Measurements from ENCODE around the gene REV3L. TPM values are rescaled to one million over a fixed set of nuclear protein-coding genes. Genes with fewer than 3 reads are reported as not detected.
"Not testable (repeated sequence)": the region's sequence is repeated elsewhere in the genome, so short reads cannot be mapped to it uniquely, and the experiment has no call there.

The REV3L gene
- total and polyA plus RNA-seq, 7 experiments from 2014 or later, result 8.6 to 31.8 (median 19.9) TPM

GRCh38 chr6:111258010-111258409, 225.0 kb downstream of the REV3L start:
- H3K4me1 Mint-ChIP-seq, result peaks cover 12 to 32% (median 25%) of the 10 kb centered on the region in 7 donors
- no peak for ATAC-seq
- POLR2A ChIA-PET, result interaction anchor here (1.4 to 2.2 kb wide), 2 partner anchors 225 to 783 kb away, joined by 10 to 22 read pairs; partner anchors contain the start of gene REV3L
- peaks cover 0 to 3% (median 0%) of the 10 kb centered on the region in 5 donors for H3K36me3 Mint-ChIP-seq
- CTCF ChIA-PET, result interaction anchor here (0.6 to 1.9 kb wide), 8 partner anchors 20 to 787 kb away, joined by 3 to 46 read pairs (median 11); partner anchors contain the start of gene REV3L
- no peaks in the 10 kb centered on the region for H3K27me3 ChIP-seq (ENCODE audit: control insufficient read depth in 2 of 2, insufficient read depth in 2 of 2, low read length in 2 of 2)
- peaks cover 0 to 5% (median 0%) of the 10 kb centered on the region in 11 donors for H3K9me3 Mint-ChIP-seq
- H3K27ac ChIP-seq (ENCODE audit: low read depth, low read length), result no peak overlapping the region
- H3K9me3 ChIP-seq (ENCODE audit: control insufficient read depth in 2 of 3, low read length in 3 of 3), result no peaks in the 10 kb centered on the region
- no peak for DNase-seq
- intact Hi-C loops (cut with micrococcal nuclease), result loop anchor here (2.0 to 10.0 kb wide), 11 partner anchors 171 to 1567 kb away; partner anchors contain the start of genes AMD1 (in 2 of the 2), AK9 (in 1 of the 2), CDK19 (in 1 of the 2) and FIG4 (in 1 of the 2)
- H3K27me3 Mint-ChIP-seq, result peaks cover 0 to 27% (median 0%) of the 10 kb centered on the region in 5 donors
- H3K4me3 Mint-ChIP-seq, result peak overlapping the region in 1 of 10 donors; percentile 87
- H3K4me3 ChIP-seq (ENCODE audit: low read length), result no peak overlapping the region
- peak overlapping the region in 2 of 9 donors; percentile 88 to 92 for H3K27ac Mint-ChIP-seq
- peaks cover 0 to 3% (median 0%) of the 10 kb centered on the region in 3 experiments for H3K36me3 ChIP-seq (ENCODE audit: control insufficient read depth in 2 of 3, insufficient read depth in 3 of 3, low read length in 3 of 3)
- peaks cover 6 to 17% of the 10 kb centered on the region in 2 donors for H3K4me1 ChIP-seq (ENCODE audit: control insufficient read depth in 2 of 2, insufficient read depth in 2 of 2, low read length in 2 of 2)

- intact Hi-C loops (cut with micrococcal nuclease), result loop anchor here (5.0 to 10.0 kb wide), 6 partner anchors 169 to 771 kb away; partner anchors contain the start of genes AMD1 (in 1 of the 2), CDK19 (in 1 of the 2) and SLC16A10 (in 1 of the 2)
- CTCF ChIA-PET, result interaction anchor here (0.6 to 1.3 kb wide), 3 partner anchors 222 to 788 kb away, joined by 3 to 4 read pairs (median 3); no protein-coding TSS in a partner anchor
- no peaks in the 10 kb centered on the region for H3K27me3 ChIP-seq (ENCODE audit: control insufficient read depth in 2 of 2, insufficient read depth in 2 of 2, low read length in 2 of 2)
These were observed 226.4 kb downstream of the REV3L start for GRCh38 chr6:111256646-111257045.

DNA sequence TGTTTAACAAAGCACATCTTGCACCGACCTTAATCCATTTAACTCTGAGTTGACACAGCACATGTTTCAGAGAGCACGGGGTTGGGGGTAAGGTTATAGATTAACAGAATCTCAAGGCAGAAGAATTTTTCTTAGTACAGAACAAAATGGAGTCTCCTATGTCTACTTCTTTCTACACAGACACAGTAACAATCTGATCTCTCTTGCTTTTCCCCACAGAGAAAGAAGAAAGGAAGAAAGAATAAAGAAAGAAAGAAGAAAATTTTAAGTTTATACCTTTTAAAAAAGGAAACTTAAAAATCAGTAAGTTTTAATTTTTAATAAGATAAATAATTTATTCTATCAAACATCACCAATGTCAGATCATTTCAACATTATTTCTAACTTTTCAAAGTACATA, 227.2 kb downstream of the REV3L start:
- H3K36me3 ChIP-seq (ENCODE audit: control insufficient read depth in 2 of 3, insufficient read depth in 3 of 3, low read length in 3 of 3); H3K9me3 Mint-ChIP-seq; H3K4me3 Mint-ChIP-seq; H3K36me3 Mint-ChIP-seq; H3K9me3 ChIP-seq (ENCODE audit: control insufficient read depth in 2 of 3, low read length in 3 of 3); H3K27ac Mint-ChIP-seq; ATAC-seq; DNase-seq; H3K27ac ChIP-seq (ENCODE audit: low read depth, low read length); H3K4me3 ChIP-seq (ENCODE audit: low read length); POLR2A ChIA-PET; CTCF ChIA-PET; H3K27me3 ChIP-seq (ENCODE audit: control insufficient read depth in 2 of 2, insufficient read depth in 2 of 2, low read length in 2 of 2): not testable (repeated sequence)
- Mint-ChIP-seq H3K27me3 (peaks cover 0 to 27% (median 0%) of the 10 kb centered on the region in 5 donors), H3K4me1 (peaks cover 6 to 21% (median 16%) of the 10 kb centered on the region in 7 donors)
- intact Hi-C loops (cut with micrococcal nuclease), result loop anchor here (5.0 to 10.0 kb wide), 6 partner anchors 169 to 771 kb away; partner anchors contain the start of genes AMD1 (in 1 of the 2), CDK19 (in 1 of the 2) and SLC16A10 (in 1 of the 2)
- H3K4me1 ChIP-seq (ENCODE audit: control insufficient read depth in 2 of 2, insufficient read depth in 2 of 2, low read length in 2 of 2), result peaks cover 6 to 13% of the 10 kb centered on the region in 2 donors

More at GRCh38 chr6:111256646-111257045, 226.4 kb downstream of the REV3L start:
- DNase-seq, result no peak
- H3K4me1 ChIP-seq (ENCODE audit: control insufficient read depth in 2 of 2, insufficient read depth in 2 of 2, low read length in 2 of 2), result peaks cover 6 to 17% of the 10 kb centered on the region in 2 donors
- Mint-ChIP-seq H3K4me1 (peaks cover 10 to 25% (median 20%) of the 10 kb centered on the region in 7 donors), H3K36me3 (peaks cover 0 to 3% (median 0%) of the 10 kb centered on the region in 5 donors), H3K27ac (peak overlapping the region in 1 of 9 donors; percentile 53), H3K4me3 (no peak overlapping the region), H3K9me3 (peaks cover 0 to 5% (median 0%) of the 10 kb centered on the region in 11 donors), H3K27me3 (peaks cover 0 to 27% (median 0%) of the 10 kb centered on the region in 5 donors)
- H3K9me3 ChIP-seq (ENCODE audit: control insufficient read depth in 2 of 3, low read length in 3 of 3), result no peaks in the 10 kb centered on the region
- POLR2A ChIA-PET, result no interaction called here
- H3K36me3 ChIP-seq (ENCODE audit: control insufficient read depth in 2 of 3, insufficient read depth in 3 of 3, low read length in 3 of 3), result no peaks in the 10 kb centered on the region
- ATAC-seq, result no peak
- H3K4me3 ChIP-seq (ENCODE audit: low read length), result no peak overlapping the region
- no peak overlapping the region for H3K27ac ChIP-seq (ENCODE audit: low read depth, low read length)

GRCh38 chr6:111254779-111255166, 228.2 kb downstream of the REV3L start:
- Histone ChIP-seq H3K27ac (ENCODE audit: low read depth, low read length) (no peak overlapping the region), H3K36me3 (ENCODE audit: control insufficient read depth in 2 of 3, insufficient read depth in 3 of 3, low read length in 3 of 3) (no peaks in the 10 kb centered on the region), H3K27me3 (ENCODE audit: control insufficient read depth in 2 of 2, insufficient read depth in 2 of 2, low read length in 2 of 2) (no peaks in the 10 kb centered on the region), H3K9me3 (ENCODE audit: control insufficient read depth in 2 of 3, low read length in 3 of 3) (no peaks in the 10 kb centered on the region), H3K4me1 (ENCODE audit: control insufficient read depth in 2 of 2, insufficient read depth in 2 of 2, low read length in 2 of 2) (peaks cover 0 to 2% of the 10 kb centered on the region in 2 donors), H3K4me3 (ENCODE audit: low read length) (no peak overlapping the region)
- Mint-ChIP-seq H3K27ac (no peak overlapping the region), H3K27me3 (peaks cover 0 to 31% (median 0%) of the 10 kb centered on the region in 5 donors), H3K4me1 (peaks cover 4 to 11% (median 7%) of the 10 kb centered on the region in 7 donors), H3K9me3 (peaks cover 0 to 5% (median 0%) of the 10 kb centered on the region in 11 donors), H3K4me3 (peak overlapping the region in 1 of 10 donors; percentile 12), H3K36me3 (peaks cover 0 to 3% (median 0%) of the 10 kb centered on the region in 5 donors)
- ATAC-seq (no peak), DNase-seq (no peak)
- POLR2A ChIA-PET, result no interaction called here
- CTCF ChIA-PET, result no interaction called here
- intact Hi-C loops (cut with micrococcal nuclease), result loop anchor here (5.0 to 10.0 kb wide), 6 partner anchors 167 to 773 kb away; partner anchors contain the start of genes AMD1 (in 1 of the 2), CDK19 (in 1 of the 2) and SLC16A10 (in 1 of the 2)

DNA sequence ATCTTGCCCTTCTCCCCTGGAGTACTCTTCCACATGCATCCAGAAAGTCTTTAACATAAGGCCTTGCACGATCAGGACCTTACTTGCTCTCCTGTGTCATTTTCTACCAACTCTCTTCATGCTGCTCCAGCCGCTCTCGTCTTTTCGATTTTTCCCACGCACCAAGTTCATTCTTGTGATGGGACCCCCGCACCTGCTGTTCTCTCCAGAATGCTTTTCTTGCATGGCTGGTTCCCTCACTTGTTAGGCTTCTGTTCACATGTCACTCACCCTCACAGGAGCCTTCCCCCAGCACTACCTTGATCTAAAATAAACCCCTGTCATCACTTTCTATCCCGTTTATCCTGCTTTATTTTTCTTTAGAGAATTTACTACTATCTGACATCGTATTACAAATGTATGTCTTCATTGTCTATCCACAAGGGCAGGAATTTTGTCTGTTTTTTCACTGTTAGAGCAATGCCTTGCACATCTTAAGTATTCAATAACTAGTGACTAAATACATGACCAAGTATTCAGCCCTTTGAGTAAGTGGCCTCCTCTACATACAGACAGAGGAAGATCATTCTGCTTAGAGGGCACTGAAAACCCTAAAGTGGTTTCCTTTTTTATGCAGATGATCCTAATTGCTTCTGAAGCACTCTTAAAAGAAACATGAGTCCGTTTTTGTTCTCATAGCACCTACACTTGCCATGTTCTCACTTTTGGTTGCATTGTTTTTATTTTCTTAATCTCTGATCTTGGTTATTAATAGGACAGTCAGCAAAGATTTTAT, 228.8 kb downstream of the REV3L start:
- intact Hi-C loops (cut with micrococcal nuclease), result loop anchor here (10.0 kb wide), 3 partner anchors 379 to 441 kb away; partner anchors contain the start of gene AMD1 (in 1 of the 2)
- no peaks in the 10 kb centered on the region for H3K36me3 ChIP-seq (ENCODE audit: control insufficient read depth in 2 of 3, insufficient read depth in 3 of 3, low read length in 3 of 3)
- Mint-ChIP-seq H3K4me3 (no peak overlapping the region), H3K36me3 (peaks cover 0 to 3% (median 0%) of the 10 kb centered on the region in 5 donors), H3K4me1 (peaks cover 4 to 11% (median 7%) of the 10 kb centered on the region in 7 donors), H3K27ac (no peak overlapping the region), H3K9me3 (peaks cover 0 to 4% (median 0%) of the 10 kb centered on the region in 11 donors), H3K27me3 (peaks cover 0 to 33% (median 0%) of the 10 kb centered on the region in 5 donors)
- ChIA-PET CTCF (no interaction called here), POLR2A (no interaction called here)
- no peak for ATAC-seq
- H3K9me3 ChIP-seq (ENCODE audit: control insufficient read depth in 2 of 3, low read length in 3 of 3), result no peaks in the 10 kb centered on the region
- H3K4me1 ChIP-seq (ENCODE audit: control insufficient read depth in 2 of 2, insufficient read depth in 2 of 2, low read length in 2 of 2), result no peaks in the 10 kb centered on the region
- H3K27ac ChIP-seq (ENCODE audit: low read depth, low read length), result no peak overlapping the region
- no peak for DNase-seq
- H3K27me3 ChIP-seq (ENCODE audit: control insufficient read depth in 2 of 2, insufficient read depth in 2 of 2, low read length in 2 of 2), result no peaks in the 10 kb centered on the region
- H3K4me3 ChIP-seq (ENCODE audit: low read length), result no peak overlapping the region

DNA sequence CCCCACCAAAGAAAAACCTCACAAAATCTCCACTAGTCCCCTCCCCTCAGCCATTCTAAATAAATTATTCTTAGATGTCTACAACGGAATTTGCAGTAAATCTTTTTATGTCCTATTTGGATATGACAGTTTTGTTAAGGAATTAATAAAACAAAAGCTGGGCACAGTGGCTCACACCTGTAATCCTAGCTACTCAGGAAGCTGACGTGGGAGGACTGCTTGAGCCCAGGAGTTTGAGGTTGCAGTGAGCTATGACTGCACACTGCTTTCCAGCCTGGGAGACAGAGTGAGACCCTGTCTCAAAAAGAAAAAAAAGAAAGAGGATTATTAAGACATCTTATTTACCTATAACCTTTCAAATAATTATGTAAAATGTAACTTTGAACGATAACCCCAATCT, 230.3 kb downstream of the REV3L start:
- no peaks in the 10 kb centered on the region for H3K9me3 Mint-ChIP-seq
- no peak overlapping the region for H3K4me3 ChIP-seq (ENCODE audit: low read length)
- no peak for DNase-seq
- no peak for ATAC-seq
- no peaks in the 10 kb centered on the region for H3K27me3 ChIP-seq (ENCODE audit: control insufficient read depth in 2 of 2, insufficient read depth in 2 of 2, low read length in 2 of 2)
- H3K4me3 Mint-ChIP-seq, result no peak overlapping the region
- H3K36me3 Mint-ChIP-seq, result no peaks in the 10 kb centered on the region
- no peaks in the 10 kb centered on the region for H3K36me3 ChIP-seq (ENCODE audit: control insufficient read depth in 2 of 3, insufficient read depth in 3 of 3, low read length in 3 of 3)
- no peaks in the 10 kb centered on the region for H3K9me3 ChIP-seq (ENCODE audit: control insufficient read depth in 2 of 3, low read length in 3 of 3)
- H3K27ac Mint-ChIP-seq, result no peak overlapping the region
- intact Hi-C loops (cut with micrococcal nuclease), result loop anchor here (10.0 kb wide), 3 partner anchors 378 to 442 kb away; partner anchors contain the start of gene AMD1 (in 1 of the 2)
- ChIA-PET CTCF (interaction anchor here (0.7 to 1.4 kb wide), 2 partner anchors 195 to 791 kb away, joined by 3 to 6 read pairs; no protein-coding TSS in a partner anchor), POLR2A (no interaction called here)
- H3K27me3 Mint-ChIP-seq, result peaks cover 0 to 26% (median 0%) of the 10 kb centered on the region in 5 donors
- no peaks in the 10 kb centered on the region for H3K4me1 ChIP-seq (ENCODE audit: control insufficient read depth in 2 of 2, insufficient read depth in 2 of 2, low read length in 2 of 2)
- H3K27ac ChIP-seq (ENCODE audit: low read depth, low read length), result no peak overlapping the region
- no peaks in the 10 kb centered on the region for H3K4me1 Mint-ChIP-seq
